Hepatocyte (in vitro differentiated cells): ENCODE results near the gene ILF3. TPM values are rescaled to one million over a fixed set of nuclear protein-coding genes. Genes with fewer than 3 reads are reported as not detected.

ENCODE experiments used
- DNase-seq: peaks from one replicate; pipeline ENCODE4 v3.0.0-alpha.2; 2016; ENCODE audit warnings: low spot score
- H2AFZ ChIP-seq: fragments of 200-600 bp; sonication (generic); 2 replicates; pipeline ENCODE4 v1.6.0; 2016; ENCODE audit warnings: antibody characterized with exemption, mild to moderate bottlenecking
- H3K27ac ChIP-seq: fragments of 200-600 bp; sonication (generic); 2 replicates; pipeline ENCODE4 v1.5.1; 2016; ENCODE audit warnings: mild to moderate bottlenecking
- H3K27me3 ChIP-seq: fragments of 200-600 bp; sonication (generic); 2 replicates; pipeline ENCODE4 v1.6.1; 2016
- H3K36me3 ChIP-seq: fragments of 200-600 bp; sonication (generic); replicated peaks from 2 replicates; pipeline ENCODE4 v1.5.1; 2016; ENCODE audit warnings: low read depth; ENCODE audit not compliant: insufficient read depth
- H3K4me1 ChIP-seq: fragments of 200-600 bp; sonication (generic); 2 replicates; pipeline ENCODE4 v1.5.1; 2016; ENCODE audit warnings: mild to moderate bottlenecking, moderate library complexity; ENCODE audit not compliant: insufficient read depth
- H3K4me2 ChIP-seq: fragments of 200-600 bp; sonication (generic); 2 replicates; pipeline ENCODE4 v1.6.0; 2016
- H3K4me3 ChIP-seq: fragments of 200-600 bp; sonication (generic); 2 replicates; pipeline ENCODE4 v1.5.1; 2016; ENCODE audit warnings: mild to moderate bottlenecking
- H3K79me2 ChIP-seq: fragments of 200-600 bp; sonication (generic); 2 replicates; pipeline ENCODE4 v1.6.0; 2017; ENCODE audit warnings: mild to moderate bottlenecking
- H3K9me2 ChIP-seq: fragments of 200-600 bp; sonication (generic); replicated peaks from 2 replicates; pipeline ENCODE4 v1.6.0; 2017; ENCODE audit warnings: mild to moderate bottlenecking; ENCODE audit not compliant: insufficient read depth
- H3K9me3 ChIP-seq: fragments of 200-600 bp; sonication (generic); 2 replicates; pipeline ENCODE4 v1.5.1; 2016; ENCODE audit warnings: low read depth, mild to moderate bottlenecking
- H4K20me1 ChIP-seq: fragments of 200-600 bp; sonication (generic); 2 replicates; pipeline ENCODE4 v1.6.0; 2016; ENCODE audit warnings: mild to moderate bottlenecking; ENCODE audit not compliant: insufficient read depth, poor library complexity, severe bottlenecking
- CTCF ChIP-seq: fragments of 200-600 bp; sonication (generic); IDR thresholded peaks from 2 replicates; pipeline ENCODE4 v1.5.1; 2016; ENCODE audit warnings: antibody characterized with exemption, mild to moderate bottlenecking; ENCODE audit not compliant: poor library complexity
- EZH2 ChIP-seq: fragments of 200-600 bp; sonication (generic); IDR thresholded peaks from 2 replicates; pipeline ENCODE4 v1.6.1; 2016; ENCODE audit warnings: antibody characterized with exemption, mild to moderate bottlenecking, borderline replicate concordance
- EZH2phosphoT487 ChIP-seq: fragments of 200-600 bp; sonication (generic); IDR thresholded peaks from one replicate; pipeline ENCODE4 v1.6.1; 2018; ENCODE audit warnings: antibody characterized with exemption, mild to moderate bottlenecking, low read depth, moderate library complexity; ENCODE audit not compliant: unreplicated experiment, severe bottlenecking
- WGBS: methylation state at CpG from one replicate; pipeline ENCODE4 v1.1.6; 2016; ENCODE audit warnings: low lambda C conversion rate; ENCODE audit errors: missing lambda C conversion rate; 5-methylcytosine and 5-hydroxymethylcytosine counted together
- polyA plus RNA-seq: library from polyadenylated mRNA; unstranded; fragments of >200 nt; fragmentation: Nextera tagmentation; extraction: Ambion mirVana; gene quantifications from 2 replicates; pipeline ENCODE4 v1.2.1, GENCODE V29; 2016
- total RNA-seq: library from RNA; depleted of rRNA; stranded (reverse); fragments of >200 nt; gene quantifications from 2 replicates; pipeline ENCODE4 v1.2.3, GENCODE V29; 2014

ILF3 gene
- total and polyA plus RNA-seq, 2 experiments from 2014 or later, result 120 to 149 TPM

GRCh38 chr19:10651851-10652250 lies 2.3 kb upstream of the ILF3 start:
- H3K9me3 ChIP-seq, result no peaks in the 10 kb centered on the region
- H3K9me2 ChIP-seq, result no peaks in the 10 kb centered on the region
- peaks cover 22% of the 10 kb centered on the region for H3K4me1 ChIP-seq
- H3K27ac ChIP-seq, result no peak overlapping the region
- no peaks in the 10 kb centered on the region for H3K36me3 ChIP-seq
- TF ChIP-seq EZH2, result no peak
- TF ChIP-seq CTCF, result no peak
- TF ChIP-seq EZH2phosphoT487, result no peak
- peaks cover 21% of the 10 kb centered on the region for H4K20me1 ChIP-seq
- H3K27me3 ChIP-seq, result no peaks in the 10 kb centered on the region
- no peak for DNase-seq
- H2AFZ ChIP-seq, result no peak overlapping the region
- H3K79me2 ChIP-seq, result peaks cover 34% of the 10 kb centered on the region
- 93% methylated on average over 4 of the region's 4 CpGs for WGBS
- H3K4me3 ChIP-seq, result no peak overlapping the region
- H3K4me2 ChIP-seq, result peak overlapping the region; percentile 88

GRCh38 chr19:10653482-10653731 lies 739 bp upstream of the ILF3 start:
- H3K36me3 ChIP-seq, result no peaks in the 10 kb centered on the region
- H3K4me3 ChIP-seq, result peak overlapping the region; percentile 54
- H3K9me2 ChIP-seq, result no peaks in the 10 kb centered on the region
- WGBS, result 0% methylated on average over 18 of the region's 18 CpGs
- peaks cover 49% of the 10 kb centered on the region for H3K79me2 ChIP-seq
- peaks cover 37% of the 10 kb centered on the region for H4K20me1 ChIP-seq
- H2AFZ ChIP-seq, result peak overlapping the region; percentile 21
- peaks cover 22% of the 10 kb centered on the region for H3K4me1 ChIP-seq
- DNase-seq, result no peak
- peak overlapping the region; percentile 88 for H3K4me2 ChIP-seq
- H3K27ac ChIP-seq, result peak overlapping the region; percentile 97
- no peaks in the 10 kb centered on the region for H3K9me3 ChIP-seq
- H3K27me3 ChIP-seq, result no peaks in the 10 kb centered on the region
- TF ChIP-seq EZH2phosphoT487, result no peak
- no peak for TF ChIP-seq CTCF
- no peak for TF ChIP-seq EZH2

- H3K4me2 ChIP-seq, result peak overlapping the region; percentile 98
- H3K4me3 ChIP-seq, result peak overlapping the region; percentile 73
- H3K27me3 ChIP-seq, result no peaks in the 10 kb centered on the region
- H3K27ac ChIP-seq, result peak overlapping the region; percentile 98
- H3K9me3 ChIP-seq, result no peaks in the 10 kb centered on the region
- peak; percentile 75 for DNase-seq
- H3K9me2 ChIP-seq, result no peaks in the 10 kb centered on the region
- peak overlapping the region; percentile 28 for H2AFZ ChIP-seq
- H3K79me2 ChIP-seq, result peaks cover 63% of the 10 kb centered on the region
- H4K20me1 ChIP-seq, result peaks cover 51% of the 10 kb centered on the region
- WGBS, result 1% methylated on average over 47 of the region's 73 CpGs
- no peaks in the 10 kb centered on the region for H3K36me3 ChIP-seq
- peaks cover 28% of the 10 kb centered on the region for H3K4me1 ChIP-seq
- TF ChIP-seq EZH2phosphoT487, result no peak
- TF ChIP-seq CTCF, result no peak
- TF ChIP-seq EZH2, result no peak
Measured at GRCh38 chr19:10654610-10655456, 687 bp downstream of the ILF3 start.
